IPS-15b (cell line): Measurements from ENCODE around the gene AQP10.

ENCODE experiments used
- H3K27me3 ChIP-seq: one replicate; pipeline ENCODE4 v1.6.1; 2013; ENCODE audit warnings: low read length; ENCODE audit not compliant: control insufficient read depth, insufficient read depth
- H3K36me3 ChIP-seq: one replicate; pipeline ENCODE4 v1.6.1; 2013; ENCODE audit warnings: low read length; ENCODE audit not compliant: control insufficient read depth, insufficient read depth
- H3K4me1 ChIP-seq: one replicate; pipeline ENCODE4 v1.6.1; 2013; ENCODE audit warnings: mild to moderate bottlenecking, low read length; ENCODE audit not compliant: control insufficient read depth, insufficient read depth
- H3K4me3 ChIP-seq: one replicate; pipeline ENCODE4 v1.5.1; 2013; ENCODE audit warnings: low read depth, low read length
- H3K9ac ChIP-seq: one replicate; pipeline ENCODE4 v1.6.1; 2013; ENCODE audit warnings: low read depth, mild to moderate bottlenecking, low read length
- H3K9me3 ChIP-seq: one replicate; pipeline ENCODE4 v1.6.1; 2013; ENCODE audit warnings: mild to moderate bottlenecking, low read length; ENCODE audit not compliant: control insufficient read depth, insufficient read depth

AQP10 gene

GRCh38 chr1:154325583-154326545, 5.0 kb downstream of the AQP10 start:
- Histone ChIP-seq H3K36me3 (peaks cover 6% of the 10 kb centered on the region), H3K4me1 (peaks cover 30% of the 10 kb centered on the region), H3K27me3 (no peaks in the 10 kb centered on the region), H3K9me3 (no peaks in the 10 kb centered on the region), H3K9ac (peak overlapping the region; percentile 76), H3K4me3 (peak overlapping the region; percentile 98)

- Histone ChIP-seq H3K4me3 (peak overlapping the region; percentile 98), H3K4me1 (peaks cover 30% of the 10 kb centered on the region), H3K36me3 (peaks cover 15% of the 10 kb centered on the region), H3K9ac (peak overlapping the region; percentile 18), H3K9me3 (no peaks in the 10 kb centered on the region), H3K27me3 (no peaks in the 10 kb centered on the region)
Observed at GRCh38 chr1:154326546-154327465, 5.9 kb downstream of the AQP10 start.

GRCh38 chr1:154327466-154328317, 6.8 kb downstream of the AQP10 start:
- peaks cover 30% of the 10 kb centered on the region for H3K4me1 ChIP-seq
- H3K27me3 ChIP-seq, result no peaks in the 10 kb centered on the region
- H3K4me3 ChIP-seq, result peak overlapping the region; percentile 67
- H3K36me3 ChIP-seq, result peaks cover 23% of the 10 kb centered on the region
- no peaks in the 10 kb centered on the region for H3K9me3 ChIP-seq
- H3K9ac ChIP-seq, result no peak overlapping the region

- peaks cover 30% of the 10 kb centered on the region for H3K4me1 ChIP-seq
- H3K36me3 ChIP-seq, result peaks cover 23% of the 10 kb centered on the region
- H3K4me3 ChIP-seq, result peak overlapping the region; percentile 67
- H3K27me3 ChIP-seq, result no peaks in the 10 kb centered on the region
- H3K9me3 ChIP-seq, result no peaks in the 10 kb centered on the region
- peak overlapping the region; percentile 54 for H3K9ac ChIP-seq
Observed at GRCh38 chr1:154328318-154329151, 7.6 kb downstream of the AQP10 start.

GRCh38 chr1:154329152-154329521, 8.2 kb downstream of the AQP10 start:
- H3K4me3 ChIP-seq, result peak overlapping the region; percentile 67
- H3K9me3 ChIP-seq, result no peaks in the 10 kb centered on the region
- H3K4me1 ChIP-seq, result peaks cover 30% of the 10 kb centered on the region
- peaks cover 23% of the 10 kb centered on the region for H3K36me3 ChIP-seq
- H3K27me3 ChIP-seq, result no peaks in the 10 kb centered on the region
- peak overlapping the region; percentile 54 for H3K9ac ChIP-seq

GRCh38 chr1:154329551-154330131, 8.7 kb downstream of the AQP10 start:
- Histone ChIP-seq H3K36me3 (peaks cover 23% of the 10 kb centered on the region), H3K4me1 (peaks cover 27% of the 10 kb centered on the region), H3K9me3 (no peaks in the 10 kb centered on the region), H3K27me3 (no peaks in the 10 kb centered on the region), H3K4me3 (peak overlapping the region; percentile 67), H3K9ac (no peak overlapping the region)

GRCh38 chr1:154330669-154331068, 9.8 kb downstream of the AQP10 start:
- Histone ChIP-seq H3K36me3 (peaks cover 25% of the 10 kb centered on the region), H3K9me3 (no peaks in the 10 kb centered on the region), H3K4me1 (peaks cover 27% of the 10 kb centered on the region), H3K4me3 (no peak overlapping the region), H3K9ac (no peak overlapping the region), H3K27me3 (no peaks in the 10 kb centered on the region)

GRCh38 chr1:154334079-154335024, 13.5 kb downstream of the AQP10 start:
- Histone ChIP-seq H3K4me3 (no peak overlapping the region), H3K9ac (no peak overlapping the region), H3K9me3 (no peaks in the 10 kb centered on the region), H3K4me1 (peaks cover 8% of the 10 kb centered on the region), H3K36me3 (peaks cover 42% of the 10 kb centered on the region), H3K27me3 (no peaks in the 10 kb centered on the region)

- no peaks in the 10 kb centered on the region for H3K27me3 ChIP-seq
- no peak overlapping the region for H3K4me3 ChIP-seq
- H3K9ac ChIP-seq, result no peak overlapping the region
- H3K36me3 ChIP-seq, result peaks cover 42% of the 10 kb centered on the region
- no peaks in the 10 kb centered on the region for H3K4me1 ChIP-seq
- H3K9me3 ChIP-seq, result no peaks in the 10 kb centered on the region
Observed at GRCh38 chr1:154335025-154335714, 14.3 kb downstream of the AQP10 start.
